NCI-H526 treated with DMSO at 0.1 percent for 48 hours (cell line): Measurements from ENCODE around the gene IL13RA2.
A peak's percentile ranks its signal among the peaks of the same experiment; 100 is the strongest.

Source experiments
- DNase-seq: peaks from one replicate; lab custom pipeline; 2025; lab: John Stamatoyannopoulos, UW

Gene IL13RA2

GRCh38 chrX:114997779-114998178, 19.6 kb downstream of the IL13RA2 start:
- no peak for DNase-seq

- DNase-seq: no peak
These were observed 31.3 kb downstream of the IL13RA2 start for GRCh38 chrX:114985967-114986592.

GRCh38 chrX:114976292-114976691, 41.1 kb downstream of the IL13RA2 start:
- peak; percentile 4 for DNase-seq

GRCh38 chrX:114973013-114973412, 44.4 kb downstream of the IL13RA2 start:
- DNase-seq: no peak

DNA sequence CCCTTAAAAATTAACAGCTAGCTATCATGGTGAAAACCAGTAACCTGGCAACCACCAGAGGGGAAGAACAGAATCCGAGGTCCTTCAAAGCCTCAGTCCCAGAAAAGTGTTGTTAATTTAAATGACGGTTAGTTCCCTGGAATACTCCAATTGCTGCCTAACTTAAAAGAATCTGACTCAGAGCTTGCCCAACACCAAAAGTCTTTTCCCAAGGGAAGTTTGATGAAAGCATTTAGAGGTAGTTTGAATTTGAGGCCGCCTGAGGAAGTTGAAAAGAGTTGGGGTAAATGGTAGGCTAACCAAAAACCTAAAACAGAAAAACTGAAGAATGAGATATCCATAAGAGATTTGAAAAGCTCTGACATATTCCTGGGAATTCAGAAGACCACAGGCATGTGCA, 46.6 kb downstream of the IL13RA2 start:
- no peak for DNase-seq

- DNase-seq: no peak
These were observed 53.0 kb downstream of the IL13RA2 start for GRCh38 chrX:114964374-114964773.

DNA sequence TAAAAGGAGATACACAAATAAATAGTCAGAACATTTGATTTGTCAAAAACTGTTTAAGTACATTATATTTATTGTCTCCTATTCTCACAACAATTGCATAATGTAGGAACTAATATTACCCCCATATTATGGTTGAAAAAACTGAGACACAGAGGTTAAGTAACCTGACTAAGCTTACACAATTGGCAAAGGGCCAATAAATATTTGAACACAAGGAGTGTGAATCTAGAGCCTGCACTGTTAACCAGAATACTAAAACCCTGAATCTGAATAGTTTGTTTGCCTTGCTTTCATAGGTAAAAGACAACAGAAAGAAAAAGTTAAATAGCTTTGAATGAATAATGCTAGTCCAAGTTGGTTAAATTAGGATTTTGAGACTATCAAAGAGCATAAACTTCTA, 55.2 kb downstream of the IL13RA2 start:
- no peak for DNase-seq

DNA sequence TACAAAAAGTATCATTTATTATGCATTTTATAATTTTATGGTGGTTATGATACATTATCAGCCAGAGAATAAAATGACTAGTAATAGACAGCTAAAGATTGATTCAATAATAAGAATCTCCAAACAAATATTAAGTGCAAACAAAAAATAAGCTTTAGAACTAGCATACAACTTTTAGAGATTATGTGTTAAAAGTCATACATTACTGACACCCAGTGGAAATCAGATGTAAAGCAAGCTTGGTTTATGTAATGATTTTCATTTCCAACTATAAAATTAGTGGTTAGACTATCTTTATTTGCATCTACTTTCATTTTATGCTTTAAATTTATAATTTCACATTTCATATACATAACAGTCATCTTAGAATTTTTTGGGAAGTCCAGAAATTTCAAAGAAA, 57.7 kb downstream of the IL13RA2 start:
- peak; percentile 5 for DNase-seq
